ENCODE data around the gene SCRG1.
A peak's percentile ranks its signal among the peaks of the same experiment; 100 is the strongest.

The SCRG1 gene

GRCh38 chr4:173410079-173410478 lies 11.2 kb upstream of the SCRG1 start:
- no peak for DNase-seq

- no peak for DNase-seq
These were observed 7.1 kb upstream of the SCRG1 start for GRCh38 chr4:173405840-173406606.

GRCh38 chr4:173404296-173404865 lies 5.5 kb upstream of the SCRG1 start:
- no peak for DNase-seq

- peak; percentile 82 for DNase-seq
These were observed 4.1 kb upstream of the SCRG1 start for GRCh38 chr4:173403051-173403450.

GRCh38 chr4:173401063-173401462 lies 2.1 kb upstream of the SCRG1 start:
- DNase-seq, result no peak

GRCh38 chr4:173398220-173398619 lies 696 bp downstream of the SCRG1 start:
- DNase-seq, result peak; percentile 76

- DNase-seq, result no peak
These were observed 1.3 kb downstream of the SCRG1 start for GRCh38 chr4:173397604-173398003.

GRCh38 chr4:173391701-173392100 lies 7.2 kb downstream of the SCRG1 start:
- no peak for DNase-seq

- DNase-seq, result no peak
These were observed 12.2 kb downstream of the SCRG1 start for GRCh38 chr4:173386751-173387150.

GRCh38 chr4:173382349-173382748 lies 16.6 kb downstream of the SCRG1 start:
- no peak for DNase-seq

- no peak for DNase-seq
These were observed 17.3 kb downstream of the SCRG1 start for GRCh38 chr4:173381610-173382009.

GRCh38 chr4:173380987-173381386 lies 17.9 kb downstream of the SCRG1 start:
- no peak for DNase-seq

- no peak for DNase-seq
These were observed 19.0 kb downstream of the SCRG1 start for GRCh38 chr4:173379929-173380328.

- no peak for DNase-seq
These were observed 24.3 kb downstream of the SCRG1 start for GRCh38 chr4:173374588-173374987.

- peak; percentile 75 for DNase-seq
These were observed 27.4 kb downstream of the SCRG1 start for GRCh38 chr4:173371292-173372192.

- DNase-seq, result peak; percentile 99
These were observed 28.2 kb downstream of the SCRG1 start, which contains the start of gene SAP30 for GRCh38 chr4:173370477-173371291. SAP30 (plus strand) TSS chr4:173370954; CDS start chr4:173371183, 229 bp downstream.

- DNase-seq, result no peak
These were observed 28.8 kb downstream of the SCRG1 start for GRCh38 chr4:173370130-173370476.

- peak; percentile 7 for DNase-seq
These were observed 31.0 kb downstream of the SCRG1 start for GRCh38 chr4:173367946-173368345.

- DNase-seq, result no peak
These were observed 31.6 kb downstream of the SCRG1 start for GRCh38 chr4:173367285-173367684.

GRCh38 chr4:173365359-173365996 lies 33.4 kb downstream of the SCRG1 start:
- no peak for DNase-seq

GRCh38 chr4:173362666-173363065 lies 36.2 kb downstream of the SCRG1 start:
- no peak for DNase-seq
